Spleen (tissue), 7 donors: ENCODE measurements around the gene ABI3BP.

Experiments used
- POLR2A ChIP-seq, 3 donors: fragments of 450-650 bp; IDR thresholded peaks; one replicate each; pipeline ENCODE4 v1.5.1; 2017; ENCODE audit warnings: antibody characterized with exemption in 3 of 3, mild to moderate bottlenecking in 1 of 3
- POLR2AphosphoS5 ChIP-seq, 3 donors: sonication (generic); formaldehyde crosslinking; IDR thresholded peaks; one replicate each; pipeline ENCODE4 v1.5.1; 2017; ENCODE audit warnings: antibody characterized with exemption in 3 of 3
- TF ChIP-seq, protein P1 (sequence below), 11 experiments: fragments of 200-600 bp in 7 of 11; fragments of 450-650 bp in 4 of 11; sonication (generic) in 4 of 11; IDR thresholded peaks in 8 of 11; conservative IDR thresholded peaks in 3 of 11; 1 replicate in 7 of 11; 2 replicates in 4 of 11; pipeline versions ENCODE4 v1.4.0 to v1.8.0; 2016 to 2021; ENCODE audit warnings: antibody characterized with exemption in 11 of 11, inconsistent platforms in 4 of 11, mild to moderate bottlenecking in 1 of 11
- donor health status: DM: no; HTN: no; CAD: no; lungs with moderate emphysema.
- donor health status: DM: no; HTN: no; CAD: no.
- donor health status: DM: no; HTN: no; CAD: no.

DNA sequence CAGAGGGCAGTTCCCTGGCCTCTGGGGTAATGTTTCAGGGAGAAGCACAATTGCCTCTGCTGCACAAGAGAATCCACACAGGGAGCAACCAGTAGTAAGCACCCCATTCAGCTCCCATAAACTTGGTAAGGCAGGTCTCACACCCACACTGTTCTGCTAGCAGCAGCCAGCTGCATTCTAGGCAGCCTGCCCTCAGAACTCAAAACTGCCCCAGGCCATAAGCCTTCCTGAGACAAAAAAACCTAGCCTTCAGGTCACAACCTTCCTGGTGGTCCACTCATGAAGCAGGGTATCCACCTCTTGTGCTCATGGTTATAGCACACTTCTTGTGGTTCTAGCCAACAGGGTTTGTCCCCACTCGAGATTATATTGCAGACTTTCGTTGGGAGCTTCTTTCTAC, 33.7 kb upstream of the ABI3BP start:
- TF ChIP-seq, protein P1, sequence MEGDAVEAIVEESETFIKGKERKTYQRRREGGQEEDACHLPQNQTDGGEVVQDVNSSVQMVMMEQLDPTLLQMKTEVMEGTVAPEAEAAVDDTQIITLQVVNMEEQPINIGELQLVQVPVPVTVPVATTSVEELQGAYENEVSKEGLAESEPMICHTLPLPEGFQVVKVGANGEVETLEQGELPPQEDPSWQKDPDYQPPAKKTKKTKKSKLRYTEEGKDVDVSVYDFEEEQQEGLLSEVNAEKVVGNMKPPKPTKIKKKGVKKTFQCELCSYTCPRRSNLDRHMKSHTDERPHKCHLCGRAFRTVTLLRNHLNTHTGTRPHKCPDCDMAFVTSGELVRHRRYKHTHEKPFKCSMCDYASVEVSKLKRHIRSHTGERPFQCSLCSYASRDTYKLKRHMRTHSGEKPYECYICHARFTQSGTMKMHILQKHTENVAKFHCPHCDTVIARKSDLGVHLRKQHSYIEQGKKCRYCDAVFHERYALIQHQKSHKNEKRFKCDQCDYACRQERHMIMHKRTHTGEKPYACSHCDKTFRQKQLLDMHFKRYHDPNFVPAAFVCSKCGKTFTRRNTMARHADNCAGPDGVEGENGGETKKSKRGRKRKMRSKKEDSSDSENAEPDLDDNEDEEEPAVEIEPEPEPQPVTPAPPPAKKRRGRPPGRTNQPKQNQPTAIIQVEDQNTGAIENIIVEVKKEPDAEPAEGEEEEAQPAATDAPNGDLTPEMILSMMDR (IDR thresholded peaks at IDR 0.05 in 8 of 11, conservative IDR thresholded peaks at IDR 0.05 in 3 of 11), result no peak
- TF ChIP-seq POLR2A (IDR thresholded peaks at IDR 0.05) (no peak), POLR2AphosphoS5 (IDR thresholded peaks at IDR 0.05) (no peak)
